ENCODE measurements around the gene MARCHF3. TPM values are rescaled to one million over a fixed set of nuclear protein-coding genes. Genes with fewer than 3 reads are reported as not detected.

MARCHF3 gene
- total and polyA plus RNA-seq, 2 of the 13 experiments (the other 11 are each of a cell fraction or from before 2014, with no cell fraction given), result 4.8 to 11.9 TPM

DNA sequence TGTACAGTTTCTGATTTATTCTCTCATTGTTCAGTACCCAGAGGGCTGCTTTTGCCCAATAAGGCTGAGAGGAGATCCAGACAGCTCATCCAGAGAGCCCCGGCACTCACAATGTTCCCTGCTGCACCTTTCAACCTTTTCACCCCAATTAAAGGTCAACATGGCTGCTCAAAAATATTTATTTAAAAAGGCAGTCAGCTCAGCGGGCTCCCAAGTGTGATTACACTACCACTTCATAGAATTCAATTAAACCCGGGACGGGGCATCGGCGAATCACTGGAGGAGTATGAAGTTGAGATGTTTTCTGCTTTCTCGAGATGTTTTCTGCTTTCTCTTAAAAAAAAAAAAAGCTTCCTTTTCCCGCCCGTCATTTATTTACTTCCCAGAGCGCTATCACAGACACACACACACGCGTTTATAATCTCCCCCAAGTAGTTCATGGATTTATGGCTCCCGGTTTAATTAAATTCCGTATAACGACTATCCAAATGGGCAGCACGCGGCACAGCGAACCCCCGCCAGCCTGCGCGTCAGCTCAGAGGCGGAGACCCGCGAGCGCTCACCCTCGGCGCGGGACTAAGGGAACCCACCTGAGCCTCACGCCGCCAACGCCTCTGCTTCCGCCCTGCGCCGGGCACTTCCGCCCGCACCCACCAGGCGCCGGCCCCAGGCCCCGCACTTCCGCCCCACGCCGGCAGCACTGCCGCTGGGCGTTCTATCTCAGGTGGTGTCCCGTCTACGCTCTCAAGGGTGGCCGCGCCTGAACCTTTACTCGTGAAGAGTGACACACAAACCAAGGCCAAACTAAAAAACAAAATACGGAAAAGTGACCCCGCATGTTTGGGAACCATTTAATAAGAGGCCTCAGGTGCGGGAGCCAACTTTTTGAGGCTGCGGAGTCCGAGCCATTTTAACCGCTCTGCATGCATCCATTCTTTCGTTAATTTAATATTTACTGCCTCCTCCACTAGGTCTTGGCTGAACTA, 42.8 kb upstream of the MARCHF3 start, which contains the start of gene C5orf63 (continued):
- 0 out of 2 replicates have a peak, but pooled peaks have one; percentile 15 for TF ChIP-seq NFIC (IDR thresholded peaks at IDR 0.05; ENCODE audit: low read length)
- TF ChIP-seq HDAC2 (CRISPR knock-in tag; IDR thresholded peaks at IDR 0.05), result peak; percentile 60
- TF ChIP-seq KAT8 (CRISPR knock-in tag; IDR thresholded peaks at IDR 0.05), result peak; percentile 93
- TF ChIP-seq, protein P1, sequence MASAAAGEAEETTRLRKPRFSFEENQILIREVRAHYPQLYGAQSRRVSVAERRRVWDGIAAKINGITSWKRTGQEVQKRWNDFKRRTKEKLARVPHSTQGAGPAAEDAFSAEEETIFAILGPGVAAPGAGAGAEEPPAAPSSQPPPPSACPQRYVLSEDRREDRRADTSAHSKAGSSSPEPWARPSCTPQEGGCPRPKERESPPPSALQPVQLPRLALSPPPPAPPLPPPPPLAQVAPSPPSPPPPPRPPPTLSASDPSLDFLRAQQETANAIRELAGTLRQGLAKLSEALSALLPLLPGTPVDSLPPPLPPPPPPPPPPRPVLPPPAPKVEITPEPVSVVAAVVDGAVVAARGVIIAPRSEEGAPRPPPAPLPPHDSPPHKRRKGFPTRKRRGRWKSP (CRISPR knock-in tag; IDR thresholded peaks at IDR 0.05), result peak; percentile 74
- 0 out of 2 replicates have a peak, but pooled peaks have one; percentile 39 for TF ChIP-seq ZNF510 (CRISPR knock-in tag; IDR thresholded peaks at IDR 0.05; ENCODE audit: low read depth)
- TF ChIP-seq NR2F2 (IDR thresholded peaks at IDR 0.05; ENCODE audit: borderline replicate concordance, low read depth), result no peak
- TF ChIP-seq RBFOX2 (IDR thresholded peaks at IDR 0.05; ENCODE audit: low read depth, low read length), result peak; percentile 95
- TF ChIP-seq, protein P2, sequence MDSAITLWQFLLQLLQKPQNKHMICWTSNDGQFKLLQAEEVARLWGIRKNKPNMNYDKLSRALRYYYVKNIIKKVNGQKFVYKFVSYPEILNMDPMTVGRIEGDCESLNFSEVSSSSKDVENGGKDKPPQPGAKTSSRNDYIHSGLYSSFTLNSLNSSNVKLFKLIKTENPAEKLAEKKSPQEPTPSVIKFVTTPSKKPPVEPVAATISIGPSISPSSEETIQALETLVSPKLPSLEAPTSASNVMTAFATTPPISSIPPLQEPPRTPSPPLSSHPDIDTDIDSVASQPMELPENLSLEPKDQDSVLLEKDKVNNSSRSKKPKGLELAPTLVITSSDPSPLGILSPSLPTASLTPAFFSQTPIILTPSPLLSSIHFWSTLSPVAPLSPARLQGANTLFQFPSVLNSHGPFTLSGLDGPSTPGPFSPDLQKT (CRISPR knock-in tag; IDR thresholded peaks at IDR 0.05; ENCODE audit: borderline replicate concordance), result no peak; the same call in 1 of the 2 replicates
- TF ChIP-seq, protein P3, sequence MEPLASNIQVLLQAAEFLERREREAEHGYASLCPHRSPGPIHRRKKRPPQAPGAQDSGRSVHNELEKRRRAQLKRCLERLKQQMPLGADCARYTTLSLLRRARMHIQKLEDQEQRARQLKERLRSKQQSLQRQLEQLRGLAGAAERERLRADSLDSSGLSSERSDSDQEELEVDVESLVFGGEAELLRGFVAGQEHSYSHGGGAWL (CRISPR knock-in tag; IDR thresholded peaks at IDR 0.05), result 0 out of 2 replicates have a peak, but pooled peaks have one; percentile 71
- TF ChIP-seq, protein P4, sequence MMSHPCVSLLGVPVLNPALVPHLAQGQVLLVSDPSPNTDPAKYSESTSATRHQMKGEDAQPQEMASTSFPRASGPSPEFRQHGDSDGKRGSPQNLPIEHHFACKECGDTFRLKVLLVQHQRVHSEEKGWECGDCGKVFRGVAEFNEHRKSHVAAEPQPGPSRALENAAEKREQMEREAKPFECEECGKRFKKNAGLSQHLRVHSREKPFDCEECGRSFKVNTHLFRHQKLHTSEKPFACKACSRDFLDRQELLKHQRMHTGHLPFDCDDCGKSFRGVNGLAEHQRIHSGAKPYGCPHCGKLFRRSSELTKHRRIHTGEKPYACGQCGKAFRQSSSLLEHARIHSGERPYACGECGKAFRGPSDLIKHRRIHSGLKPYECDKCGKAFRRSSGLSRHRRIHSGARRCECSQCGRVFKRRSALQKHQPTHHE (CRISPR knock-in tag; IDR thresholded peaks at IDR 0.05; ENCODE audit: borderline replicate concordance), result 0 out of 2 replicates have a peak, but pooled peaks have one; percentile 47
- TF ChIP-seq ZSCAN30 (CRISPR knock-in tag; IDR thresholded peaks at IDR 0.05), result no peak
- 0 out of 2 replicates have a peak, but pooled peaks have one; percentile 12 for TF ChIP-seq ZMYM3 (CRISPR knock-in tag; IDR thresholded peaks at IDR 0.05)
- peak; percentile 82; the same call in 1 of the 2 replicates for TF ChIP-seq ZNF703 (CRISPR knock-in tag; IDR thresholded peaks at IDR 0.05; ENCODE audit: borderline replicate concordance)
- TF ChIP-seq ZNF234 (CRISPR knock-in tag; conservative IDR thresholded peaks at IDR 0.05), result no peak; the same call in 1 of the 2 replicates
- peak; percentile 81; the same call in 1 of the 2 replicates for TF ChIP-seq ZNF44 (CRISPR knock-in tag; IDR thresholded peaks at IDR 0.05)
- peak; percentile 29; the same call in 1 of the 2 replicates for TF ChIP-seq MIXL1 (CRISPR knock-in tag; IDR thresholded peaks at IDR 0.05)
- peak; percentile 91 for TF ChIP-seq ZNF343 (CRISPR knock-in tag; IDR thresholded peaks at IDR 0.05)
- TF ChIP-seq GZF1 (CRISPR knock-in tag; IDR thresholded peaks at IDR 0.05), result no peak
- TF ChIP-seq TCF7L2 (IDR thresholded peaks at IDR 0.05; ENCODE audit: low read depth, low read length), result no peak
- peak; percentile 81 for TF ChIP-seq ELF3 (CRISPR knock-in tag; IDR thresholded peaks at IDR 0.05)
- peak; percentile 91 for TF ChIP-seq GMEB1 (CRISPR knock-in tag; IDR thresholded peaks at IDR 0.05; ENCODE audit: borderline replicate concordance)
- peak; percentile 84; the same call in 1 of the 2 replicates for TF ChIP-seq ZNF784 (CRISPR knock-in tag; IDR thresholded peaks at IDR 0.05; ENCODE audit: borderline replicate concordance)
